H1 (cell line): ENCODE measurements around the gene SMTNL2. TPM values are rescaled to one million over a fixed set of nuclear protein-coding genes. Genes with fewer than 3 reads are reported as not detected.

ENCODE experiments used
- BACH1 ChIP-seq: IDR thresholded peaks from 2 replicates; pipeline ENCODE4 v1.6.1; 2012; ENCODE audit warnings: low read length, improper control_type of control experiment
- CREB1 ChIP-seq: IDR thresholded peaks from 2 replicates; pipeline ENCODE4 v1.6.1; 2012; ENCODE audit warnings: inconsistent platforms
- E2F6 ChIP-seq: IDR thresholded peaks from 2 replicates; pipeline ENCODE4 v1.6.1; 2012; ENCODE audit warnings: inconsistent platforms
- GABPA ChIP-seq: IDR thresholded peaks from 2 replicates; pipeline ENCODE4 v1.6.1; 2011; ENCODE audit warnings: mild to moderate bottlenecking, low read length, moderate library complexity, borderline replicate concordance; ENCODE audit not compliant: insufficient read depth
- RFX5 ChIP-seq: IDR thresholded peaks from 2 replicates; pipeline ENCODE4 v1.6.1; 2011; ENCODE audit warnings: low read depth, low read length, improper control_type of control experiment, borderline replicate concordance
- SAP30 ChIP-seq: fragments of 300-600 bp; sonication (generic); IDR thresholded peaks from 2 replicates; pipeline ENCODE4 v1.7.1; 2012; ENCODE audit warnings: low read length, moderate library complexity, mild to moderate bottlenecking, inconsistent platforms; ENCODE audit not compliant: insufficient read depth, insufficient replicate concordance
- SIRT6 ChIP-seq: IDR thresholded peaks from one replicate; pipeline ENCODE4 v1.7.1; 2012; ENCODE audit warnings: low read length, inconsistent platforms
- SP1 ChIP-seq: IDR thresholded peaks from 2 replicates; pipeline ENCODE4 v1.6.1; 2011; ENCODE audit warnings: low read depth, low read length
- SUZ12 ChIP-seq: fragments of 200-600 bp; sonication (generic); IDR thresholded peaks from 2 replicates; pipeline ENCODE4 v1.6.1; 2012; ENCODE audit warnings: mild to moderate bottlenecking, inconsistent platforms, low read length, moderate library complexity, mixed read lengths
- USF2 ChIP-seq: IDR thresholded peaks from 2 replicates; pipeline ENCODE4 v1.6.1; 2011; ENCODE audit warnings: low read length, improper control_type of control experiment
- polyA plus RNA-seq, 7 experiments: library from polyadenylated mRNA; depleted of rRNA in 3 of 7; stranded (reverse) in 5 of 7; unstranded in 2 of 7; fragments of >200 nt in 5 of 7; fragments of 200-250 nt in 2 of 7; gene quantifications; 1 replicate in 5 of 7; 2 replicates in 1 of 7; 4 replicates in 1 of 7; pipeline versions ENCODE4 v1.2.1 to v1.2.3, GENCODE V29; 2011 to 2013; ENCODE audit warnings: missing spikeins in 2 of 7, mixed read lengths in 2 of 7
- total RNA-seq: library from RNA; stranded (reverse); fragmentation: NEBNext Ultra II Directional; extraction: Animal tissue kit (Norgen Biotek cat#: 25700); gene quantifications from 2 replicates; pipeline ENCODE4 v1.2.1, GENCODE V29; 2021

Gene SMTNL2
- total and polyA plus RNA-seq, 2 of the 8 experiments (the other 6 are each of a cell fraction or from before 2014, with no cell fraction given), result 3.6 to 4.5 TPM

- TF ChIP-seq SUZ12 (no peak), SAP30 (no peak), GABPA (no peak), SP1 (no peak), BACH1 (no peak), SIRT6 (no peak), E2F6 (no peak), USF2 (no peak), CREB1 (no peak), RFX5 (no peak)
Measured at GRCh38 chr17:4591529-4591928, 7.2 kb downstream of the SMTNL2 start (continued).
